ENCODE data around the gene MSMP. TPM values are rescaled to one million over a fixed set of nuclear protein-coding genes. Genes with fewer than 3 reads are reported as not detected.

The MSMP gene
- total and polyA plus RNA-seq, 12 donors: 0.19 to 0.60 TPM; not detected in 10

DNA sequence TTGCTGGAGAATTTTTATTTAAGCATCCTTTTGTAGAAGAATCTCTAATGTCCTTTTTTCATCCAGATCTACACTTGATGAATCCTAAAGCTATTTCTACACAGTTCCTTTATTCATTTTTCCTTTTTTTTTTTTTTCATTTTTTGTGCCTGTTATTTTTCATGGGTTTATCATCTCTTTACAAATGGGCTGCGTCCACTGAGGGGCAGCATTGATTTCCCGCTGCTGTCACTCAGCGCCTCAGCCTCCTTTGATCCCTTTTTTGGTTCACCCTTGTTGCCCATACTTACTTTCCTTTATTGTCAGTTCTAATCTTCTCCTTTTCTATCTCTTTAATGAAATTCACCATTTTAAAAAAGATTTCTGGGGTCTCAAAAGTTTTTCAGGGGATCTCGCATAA lies 5.7 kb upstream of the MSMP start:
- Histone ChIP-seq H3K27me3 (no peaks in the 10 kb centered on the region), H3K36me3 (peaks cover 0 to 9% (median 2%) of the 10 kb centered on the region in 9 donors), H3K4me1 (peaks cover 0 to 49% (median 29%) of the 10 kb centered on the region in 9 donors), H3K27ac (no peak overlapping the region), H3K9me3 (no peaks in the 10 kb centered on the region), H3K4me3 (no peak overlapping the region)
- 96% methylated on average over 4 of the region's 4 CpGs for WGBS, 2 donors
- no peak for ATAC-seq
- intact Hi-C loops (cut with DNase I): loop anchor here in 2 of 10 donors (5.0 to 10.0 kb wide), 2 partner anchors 53 to 115 kb away; partner anchors contain the start of gene SPAG8 (in 1 of the 2)
- no peak for DNase-seq
- TF ChIP-seq, protein P1, sequence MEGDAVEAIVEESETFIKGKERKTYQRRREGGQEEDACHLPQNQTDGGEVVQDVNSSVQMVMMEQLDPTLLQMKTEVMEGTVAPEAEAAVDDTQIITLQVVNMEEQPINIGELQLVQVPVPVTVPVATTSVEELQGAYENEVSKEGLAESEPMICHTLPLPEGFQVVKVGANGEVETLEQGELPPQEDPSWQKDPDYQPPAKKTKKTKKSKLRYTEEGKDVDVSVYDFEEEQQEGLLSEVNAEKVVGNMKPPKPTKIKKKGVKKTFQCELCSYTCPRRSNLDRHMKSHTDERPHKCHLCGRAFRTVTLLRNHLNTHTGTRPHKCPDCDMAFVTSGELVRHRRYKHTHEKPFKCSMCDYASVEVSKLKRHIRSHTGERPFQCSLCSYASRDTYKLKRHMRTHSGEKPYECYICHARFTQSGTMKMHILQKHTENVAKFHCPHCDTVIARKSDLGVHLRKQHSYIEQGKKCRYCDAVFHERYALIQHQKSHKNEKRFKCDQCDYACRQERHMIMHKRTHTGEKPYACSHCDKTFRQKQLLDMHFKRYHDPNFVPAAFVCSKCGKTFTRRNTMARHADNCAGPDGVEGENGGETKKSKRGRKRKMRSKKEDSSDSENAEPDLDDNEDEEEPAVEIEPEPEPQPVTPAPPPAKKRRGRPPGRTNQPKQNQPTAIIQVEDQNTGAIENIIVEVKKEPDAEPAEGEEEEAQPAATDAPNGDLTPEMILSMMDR (IDR thresholded peaks at IDR 0.05): no peak

DNA sequence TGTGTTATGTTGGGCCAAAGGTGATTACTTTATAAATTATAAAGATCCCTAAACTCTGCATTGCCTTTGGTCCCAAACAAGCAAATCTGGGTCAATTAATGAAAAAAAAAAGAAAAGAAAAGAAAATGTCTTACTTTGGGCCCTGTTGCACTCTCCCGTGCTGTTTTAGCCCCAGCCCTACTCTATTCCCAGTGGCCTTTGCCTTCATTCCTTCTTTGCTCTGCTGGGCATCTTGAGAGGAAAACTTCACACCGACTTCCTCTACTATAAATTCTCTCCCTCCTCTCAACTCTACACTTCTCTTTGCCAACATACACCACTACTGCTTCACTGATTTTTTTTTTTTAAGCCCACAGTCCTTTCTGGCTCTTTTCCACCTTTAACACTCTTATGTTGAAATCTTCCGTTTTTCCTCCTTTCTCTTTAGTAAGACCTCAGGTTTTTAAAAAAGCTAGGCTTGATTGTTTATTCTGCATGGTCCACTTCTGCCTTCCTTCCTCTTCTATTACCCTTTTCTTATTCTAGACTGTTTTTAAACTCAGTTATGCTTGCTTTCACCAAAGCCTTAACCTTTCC lies 4.5 kb upstream of the MSMP start:
- WGBS, 2 donors: 50 to 62% methylated on average over 3 of the region's 3 CpGs
- H3K4me3 ChIP-seq: no peak overlapping the region
- TF ChIP-seq, protein P1 (IDR thresholded peaks at IDR 0.05): no peak
- ATAC-seq: no peak
- H3K36me3 ChIP-seq: peaks cover 0 to 21% (median 13%) of the 10 kb centered on the region in 9 donors
- H3K9me3 ChIP-seq: no peaks in the 10 kb centered on the region
- no peak for DNase-seq
- peaks cover 0 to 55% (median 29%) of the 10 kb centered on the region in 9 donors for H3K4me1 ChIP-seq
- intact Hi-C loops (cut with DNase I): loop anchor here in 2 of 10 donors (5.0 to 10.0 kb wide), 2 partner anchors 54 to 114 kb away; partner anchors contain the start of gene SPAG8 (in 1 of the 2)
- no peaks in the 10 kb centered on the region for H3K27me3 ChIP-seq
- peak overlapping the region in 8 of 10 donors; percentile 24 to 95 (median 91) for H3K27ac ChIP-seq

DNA sequence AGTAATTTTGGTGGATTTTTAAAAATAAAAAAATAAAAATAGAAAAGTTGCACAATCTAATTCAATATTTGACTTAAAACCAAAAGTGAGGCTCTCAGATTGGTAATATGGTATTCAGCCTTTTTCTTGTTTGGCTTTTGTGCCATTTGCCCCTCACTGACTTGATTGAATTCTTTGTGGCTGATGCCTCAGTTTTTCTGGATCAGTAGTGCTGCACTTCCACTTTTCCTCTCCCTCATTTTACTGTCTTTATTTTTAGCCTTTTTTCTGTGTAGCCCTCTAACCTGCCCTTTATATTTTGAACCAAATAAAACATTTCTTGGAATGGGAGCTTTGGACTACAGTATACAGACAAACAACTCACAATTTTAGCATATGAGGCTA lies 3.8 kb upstream of the MSMP start:
- DNase-seq: no peak
- ATAC-seq: no peak
- intact Hi-C loops (cut with DNase I): loop anchor here in 2 of 10 donors (5.0 to 10.0 kb wide), 2 partner anchors 54 to 113 kb away; partner anchors contain the start of gene SPAG8 (in 1 of the 2)
- H3K9me3 ChIP-seq: no peaks in the 10 kb centered on the region
- H3K27me3 ChIP-seq: no peaks in the 10 kb centered on the region
- peak overlapping the region in 6 of 10 donors; percentile 55 to 73 (median 66) for H3K4me3 ChIP-seq
- peak overlapping the region in 9 of 10 donors; percentile 87 to 95 (median 92) for H3K27ac ChIP-seq
- peaks cover 0 to 55% (median 29%) of the 10 kb centered on the region in 9 donors for H3K4me1 ChIP-seq
- TF ChIP-seq, protein P1 (IDR thresholded peaks at IDR 0.05): no peak
- H3K36me3 ChIP-seq: peaks cover 0 to 28% (median 20%) of the 10 kb centered on the region in 9 donors

DNA sequence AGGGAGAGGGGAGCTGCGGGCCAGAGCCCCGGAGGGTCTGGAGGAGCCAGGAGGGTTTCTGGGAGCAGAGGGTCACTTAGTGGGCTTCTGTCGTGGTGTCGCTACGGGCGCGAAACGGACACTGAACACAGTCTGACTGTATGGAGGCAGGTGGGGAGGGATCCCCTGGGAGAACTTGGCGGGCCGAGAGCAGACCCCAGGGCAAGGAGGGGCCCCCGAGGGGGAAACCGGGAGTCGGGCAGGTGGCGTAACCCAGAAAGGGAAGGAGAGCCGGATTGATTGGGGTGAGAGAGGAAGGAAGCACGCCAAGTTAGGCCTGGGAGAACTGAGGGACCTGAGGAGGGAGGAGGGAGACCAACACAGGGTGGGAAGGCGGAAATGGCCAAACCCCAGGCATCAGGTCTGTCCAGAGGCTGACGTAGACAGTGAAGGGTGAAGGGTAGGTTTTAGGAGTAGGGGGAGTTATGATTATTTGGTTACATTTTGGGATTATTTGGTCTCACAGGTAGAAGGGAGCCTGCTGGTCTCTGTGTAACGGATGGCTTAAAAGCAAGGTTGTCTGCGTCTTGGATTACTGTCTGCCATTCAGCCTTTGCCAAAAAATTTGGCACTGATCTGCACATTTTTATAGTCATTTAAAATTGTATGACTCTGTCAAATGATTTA lies 3.3 kb upstream of the MSMP start:
- peak; percentile 37 to 85 (median 74) for ATAC-seq
- intact Hi-C loops (cut with DNase I): loop anchor here in 2 of 10 donors (5.0 to 10.0 kb wide), 2 partner anchors 55 to 113 kb away; partner anchors contain the start of gene SPAG8 (in 1 of the 2)

More for the DNA sequence above, 3.3 kb upstream of the MSMP start:
- peak overlapping the region; percentile 81 to 95 (median 91) for H3K27ac ChIP-seq
- WGBS, 2 donors: 1% methylated on average over 20 of the region's 20 CpGs
- H3K27me3 ChIP-seq: no peaks in the 10 kb centered on the region
- peaks cover 0 to 55% (median 29%) of the 10 kb centered on the region in 9 donors for H3K4me1 ChIP-seq
- H3K4me3 ChIP-seq: peak overlapping the region; percentile 44 to 73 (median 60)
- no peaks in the 10 kb centered on the region for H3K9me3 ChIP-seq
- peaks cover 0 to 33% (median 25%) of the 10 kb centered on the region in 9 donors for H3K36me3 ChIP-seq
- peak in 1 of 2 donors; percentile 62 for DNase-seq
- TF ChIP-seq, protein P1 (IDR thresholded peaks at IDR 0.05): no peak
